Skeletal muscle tissue (tissue), 4 donors: Measurements from ENCODE around the gene AS3MT. TPM values are rescaled to one million over a fixed set of nuclear protein-coding genes. Genes with fewer than 3 reads are reported as not detected.

Experiments
- H3K27ac ChIP-seq: one replicate; pipeline ENCODE4 v1.7.0; 2013; ENCODE audit warnings: mild to moderate bottlenecking, low read depth, low read length, inconsistent platforms
- H3K27me3 ChIP-seq, 3 donors: one replicate each; pipeline ENCODE4 v1.7.0; 2013; ENCODE audit warnings: low read length in 3 of 3; ENCODE audit not compliant: control insufficient read depth in 3 of 3, insufficient read depth in 3 of 3
- H3K36me3 ChIP-seq, 3 donors: one replicate each; pipeline ENCODE4 v1.7.0; 2013; ENCODE audit warnings: low read length in 3 of 3; ENCODE audit not compliant: control insufficient read depth in 3 of 3, insufficient read depth in 3 of 3
- H3K4me1 ChIP-seq, 3 donors: one replicate each; pipeline ENCODE4 v1.7.0; 2013; ENCODE audit warnings: low read length in 3 of 3, mild to moderate bottlenecking in 3 of 3; ENCODE audit not compliant: control insufficient read depth in 3 of 3, insufficient read depth in 3 of 3
- H3K4me3 ChIP-seq, 3 donors: one replicate each; pipeline ENCODE4 v1.7.0; 2013; ENCODE audit warnings: low read length in 3 of 3
- H3K9ac ChIP-seq, 3 donors: one replicate each; pipeline ENCODE4 v1.7.0; 2013; ENCODE audit warnings: low read length in 3 of 3, mild to moderate bottlenecking in 3 of 3, moderate library complexity in 2 of 3, low read depth in 1 of 3
- H3K9me3 ChIP-seq, 3 donors: one replicate each; pipeline ENCODE4 v1.7.0; 2013; ENCODE audit warnings: low read length in 3 of 3; ENCODE audit not compliant: control insufficient read depth in 3 of 3
- total RNA-seq: library from RNA; depleted of rRNA; stranded (reverse); fragments of >200 nt; gene quantifications from one replicate; pipeline ENCODE4 v1.2.3, GENCODE V29; 2014
- donor health status: Osteomylitis.

AS3MT gene
- total RNA-seq, 1 donor from 2014 or later: 6.8 TPM

- Histone ChIP-seq H3K4me3 (no peak overlapping the region), H3K36me3 (peaks cover 0 to 16% (median 10%) of the 10 kb centered on the region in 3 donors), H3K4me1 (no peaks in the 10 kb centered on the region), H3K9ac (no peak overlapping the region), H3K27ac (no peak overlapping the region), H3K9me3 (no peaks in the 10 kb centered on the region), H3K27me3 (no peaks in the 10 kb centered on the region)
Observed at GRCh38 chr10:102878629-102879028, 9.4 kb downstream of the AS3MT start.

GRCh38 chr10:102880256-102880655 is 11.0 kb downstream of the AS3MT start:
- no peak overlapping the region for H3K4me3 ChIP-seq
- H3K36me3 ChIP-seq: peaks cover 0 to 12% (median 7%) of the 10 kb centered on the region in 3 donors
- no peaks in the 10 kb centered on the region for H3K4me1 ChIP-seq
- H3K27me3 ChIP-seq: no peaks in the 10 kb centered on the region
- no peak overlapping the region for H3K9ac ChIP-seq
- H3K9me3 ChIP-seq: no peaks in the 10 kb centered on the region
- no peak overlapping the region for H3K27ac ChIP-seq

GRCh38 chr10:102888048-102888447 is 18.8 kb downstream of the AS3MT start:
- H3K9me3 ChIP-seq: no peaks in the 10 kb centered on the region
- peaks cover 0 to 12% (median 5%) of the 10 kb centered on the region in 3 donors for H3K36me3 ChIP-seq
- H3K4me3 ChIP-seq: no peak overlapping the region
- no peak overlapping the region for H3K9ac ChIP-seq
- no peak overlapping the region for H3K27ac ChIP-seq
- no peaks in the 10 kb centered on the region for H3K27me3 ChIP-seq
- H3K4me1 ChIP-seq: no peaks in the 10 kb centered on the region

- H3K4me3 ChIP-seq: no peak overlapping the region
- H3K9ac ChIP-seq: no peak overlapping the region
- no peaks in the 10 kb centered on the region for H3K9me3 ChIP-seq
- no peaks in the 10 kb centered on the region for H3K4me1 ChIP-seq
- H3K36me3 ChIP-seq: peaks cover 0 to 16% (median 5%) of the 10 kb centered on the region in 3 donors
- H3K27ac ChIP-seq: no peak overlapping the region
- H3K27me3 ChIP-seq: no peaks in the 10 kb centered on the region
Observed at GRCh38 chr10:102894466-102895213, 25.4 kb downstream of the AS3MT start.

DNA sequence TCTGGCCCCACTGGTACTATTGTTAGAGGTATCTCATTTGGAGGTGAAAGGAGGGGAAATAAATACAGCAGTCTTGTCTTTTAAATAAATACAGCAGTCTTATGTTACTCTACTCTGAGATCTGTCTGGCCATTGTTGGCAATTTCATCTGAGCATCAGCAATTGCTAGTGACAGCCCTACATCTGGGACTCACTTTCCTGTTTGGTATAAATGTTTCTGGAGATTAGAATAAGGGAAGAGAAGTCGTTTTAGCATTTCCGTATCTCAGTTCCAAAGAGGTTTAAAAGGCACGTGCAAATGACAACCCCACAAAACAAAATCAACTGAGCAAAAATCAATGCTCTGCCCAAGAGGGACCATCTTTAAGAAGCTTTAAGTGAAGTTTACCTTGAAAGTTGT is 30.7 kb downstream of the AS3MT start:
- Histone ChIP-seq H3K4me3 (no peak overlapping the region), H3K9me3 (no peaks in the 10 kb centered on the region), H3K36me3 (peaks cover 0 to 6% (median 0%) of the 10 kb centered on the region in 3 donors), H3K9ac (no peak overlapping the region), H3K27me3 (no peaks in the 10 kb centered on the region), H3K27ac (no peak overlapping the region), H3K4me1 (no peaks in the 10 kb centered on the region)

- Histone ChIP-seq H3K9ac (no peak overlapping the region), H3K36me3 (no peaks in the 10 kb centered on the region), H3K9me3 (no peaks in the 10 kb centered on the region), H3K4me1 (no peaks in the 10 kb centered on the region), H3K27me3 (no peaks in the 10 kb centered on the region), H3K27ac (no peak overlapping the region), H3K4me3 (no peak overlapping the region)
Observed at GRCh38 chr10:102904346-102904745, 35.1 kb downstream of the AS3MT start.

GRCh38 chr10:102906507-102906906 is 37.2 kb downstream of the AS3MT start:
- no peak overlapping the region for H3K9ac ChIP-seq
- no peaks in the 10 kb centered on the region for H3K27me3 ChIP-seq
- no peak overlapping the region for H3K4me3 ChIP-seq
- no peaks in the 10 kb centered on the region for H3K9me3 ChIP-seq
- no peak overlapping the region for H3K27ac ChIP-seq
- no peaks in the 10 kb centered on the region for H3K36me3 ChIP-seq
- H3K4me1 ChIP-seq: no peaks in the 10 kb centered on the region

DNA sequence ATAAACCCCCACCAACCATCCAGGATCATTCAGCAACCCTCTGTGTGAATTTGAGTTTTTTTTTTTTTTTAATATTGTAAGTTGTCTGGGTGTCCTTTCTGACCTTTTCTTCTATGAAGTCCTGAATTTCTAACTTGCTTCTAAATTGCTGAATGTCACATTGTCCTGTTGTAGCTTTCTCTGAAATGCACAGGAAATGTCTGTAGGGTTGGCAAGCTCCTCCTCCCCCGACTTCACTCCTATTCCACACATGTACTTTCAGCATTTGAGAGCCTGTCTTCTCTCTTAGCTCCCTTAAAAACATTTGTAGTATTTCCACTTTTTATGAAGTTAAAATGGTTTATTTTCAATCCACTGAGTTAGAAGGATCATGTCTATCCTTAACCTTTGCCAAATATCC is 45.5 kb downstream of the AS3MT start:
- no peaks in the 10 kb centered on the region for H3K36me3 ChIP-seq
- no peak overlapping the region for H3K9ac ChIP-seq
- no peak overlapping the region for H3K4me3 ChIP-seq
- H3K9me3 ChIP-seq: no peaks in the 10 kb centered on the region
- H3K4me1 ChIP-seq: peaks cover 13 to 14% (median 14%) of the 10 kb centered on the region in 3 donors
- H3K27me3 ChIP-seq: no peaks in the 10 kb centered on the region
- H3K27ac ChIP-seq: no peak overlapping the region

DNA sequence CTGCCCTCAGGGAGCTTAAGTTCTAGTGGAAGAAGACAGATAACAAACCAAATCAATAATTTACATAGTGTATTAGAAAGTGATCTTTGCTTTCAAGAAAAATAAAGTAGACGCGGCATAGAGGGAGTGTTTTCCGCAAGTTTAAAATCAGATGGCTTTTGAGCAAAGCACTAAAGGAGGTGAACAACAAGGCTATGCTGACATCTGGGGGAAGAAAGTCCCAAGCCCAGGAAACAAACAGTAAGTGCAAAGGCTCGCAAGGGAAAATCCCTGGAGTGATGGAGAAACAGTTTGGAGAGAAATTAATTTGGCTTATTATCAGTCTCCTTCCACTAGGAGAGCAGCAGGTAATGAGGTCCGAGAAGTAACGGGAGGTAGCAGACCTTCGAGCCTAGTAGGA is 46.9 kb downstream of the AS3MT start:
- Histone ChIP-seq H3K27ac (no peak overlapping the region), H3K9ac (no peak overlapping the region), H3K36me3 (no peaks in the 10 kb centered on the region), H3K9me3 (no peaks in the 10 kb centered on the region), H3K27me3 (no peaks in the 10 kb centered on the region), H3K4me1 (peaks cover 22 to 27% (median 22%) of the 10 kb centered on the region in 3 donors), H3K4me3 (no peak overlapping the region)

GRCh38 chr10:102917314-102917961 is 48.2 kb downstream of the AS3MT start:
- Histone ChIP-seq H3K27ac (peak overlapping the region; percentile 98), H3K27me3 (no peaks in the 10 kb centered on the region), H3K4me3 (peak overlapping the region; percentile 73 to 94 (median 82)), H3K36me3 (no peaks in the 10 kb centered on the region), H3K9me3 (no peaks in the 10 kb centered on the region), H3K9ac (peak overlapping the region; percentile 30 to 85 (median 70)), H3K4me1 (peaks cover 22 to 30% (median 22%) of the 10 kb centered on the region in 3 donors)
